Cardiac fibroblast (primary cell): ENCODE results near the gene MLLT3.

Experiments used
- DNase-seq, 2 donors: peaks; one replicate each; pipeline versions ENCODE4 v3.0.0 to v3.0.0-alpha.2; 2010; ENCODE audit warnings: low read depth in 2 of 2
- H3K4me3 ChIP-seq, 2 donors: replicated peaks in 1 of 2; 1 replicate in 1 of 2; 2 replicates in 1 of 2; pipeline ENCODE4 v1.5.1; 2011; ENCODE audit warnings: low read depth in 2 of 2, low read length in 2 of 2, mild to moderate bottlenecking in 2 of 2, moderate library complexity in 1 of 2
- CTCF ChIP-seq: IDR thresholded peaks from one replicate; pipeline ENCODE4 v1.5.1; 2011; ENCODE audit warnings: low read depth, mild to moderate bottlenecking, low read length, inconsistent platforms

MLLT3 gene

GRCh38 chr9:20561531-20561930 is 60.8 kb downstream of the MLLT3 start:
- TF ChIP-seq CTCF = no peak
- DNase-seq = no peak
- H3K4me3 ChIP-seq = no peak overlapping the region

GRCh38 chr9:20559231-20559890 is 62.9 kb downstream of the MLLT3 start:
- H3K4me3 ChIP-seq = no peak overlapping the region
- DNase-seq = peak in 1 of 2 donors; percentile 21
- no peak for TF ChIP-seq CTCF

- no peak for TF ChIP-seq CTCF
- peak; percentile 68 to 95 for DNase-seq
- peak overlapping the region in 1 of 2 donors; percentile 15 for H3K4me3 ChIP-seq
These were observed 63.7 kb downstream of the MLLT3 start for GRCh38 chr9:20558566-20559016.

GRCh38 chr9:20557890-20558565 is 64.3 kb downstream of the MLLT3 start:
- H3K4me3 ChIP-seq = peak overlapping the region in 1 of 2 donors; percentile 15
- no peak for TF ChIP-seq CTCF
- no peak for DNase-seq

- no peak for DNase-seq
- H3K4me3 ChIP-seq = no peak overlapping the region
- no peak for TF ChIP-seq CTCF
These were observed 65.0 kb downstream of the MLLT3 start for GRCh38 chr9:20557285-20557684.

GRCh38 chr9:20553558-20554149 is 68.6 kb downstream of the MLLT3 start:
- H3K4me3 ChIP-seq = no peak overlapping the region
- DNase-seq = no peak
- no peak for TF ChIP-seq CTCF
